HG03095 (cell line): ENCODE measurements around the gene LRRC4B.

Source experiments
- ATAC-seq: cut with Tn5 transposase; IDR thresholded peaks from one replicate; pipeline ENCODE4 v1.9.1; 2021; ENCODE audit warnings: moderate library complexity; ENCODE audit not compliant: unreplicated experiment

Gene LRRC4B

GRCh38 chr19:50467566-50467965 lies 100.7 kb downstream of the LRRC4B start:
- no peak for ATAC-seq
